Endometrium (tissue), 2 donors: ENCODE data around the gene STUB1.
"Not testable (repeated sequence)": the region's sequence is repeated elsewhere in the genome, so short reads cannot be mapped to it uniquely, and the experiment has no call there.

Experiments
- FAIRE-seq: peaks from 2 replicates; lab custom pipeline; 2012; peaks lifted over from hg19 to GRCh38; lab: Jason Lieb, UNC
- donor health status: control.
- donor health status: control.

Gene STUB1

GRCh38 chr16:678858-679813 is 1.1 kb upstream of the STUB1 start:
- FAIRE-seq, result no peak

GRCh38 chr16:680625-680945 is 375 bp downstream of the STUB1 start:
- FAIRE-seq, result no peak

- no peak for FAIRE-seq
Measured at GRCh38 chr16:680967-681745, 946 bp downstream of the STUB1 start.

- FAIRE-seq, result no peak
Measured at GRCh38 chr16:681746-682427, 1.7 kb downstream of the STUB1 start.

- FAIRE-seq, result no peak
Measured at GRCh38 chr16:682493-683395, 2.5 kb downstream of the STUB1 start.

- FAIRE-seq, result no peak
Measured at GRCh38 chr16:683396-684070, 3.3 kb downstream of the STUB1 start.

- FAIRE-seq, result no peak
Measured at GRCh38 chr16:684071-684794, 4.0 kb downstream of the STUB1 start, which contains the start of gene JMJD8. Gene JMJD8, minus strand, starts transcription at chr16:684334. Its CDS starts 15 bp downstream, at chr16:684319.

GRCh38 chr16:684961-685696 is 4.9 kb downstream of the STUB1 start:
- no peak for FAIRE-seq

- FAIRE-seq, result no peak
Measured at GRCh38 chr16:685967-686366, 5.8 kb downstream of the STUB1 start.

GRCh38 chr16:686459-687260 is 6.5 kb downstream of the STUB1 start:
- FAIRE-seq, result no peak

- no peak for FAIRE-seq
Measured at GRCh38 chr16:687499-687898, 7.3 kb downstream of the STUB1 start.

- FAIRE-seq, result no peak
Measured at GRCh38 chr16:689175-689897, 9.1 kb downstream of the STUB1 start.

- not testable (repeated sequence) for FAIRE-seq
Measured at GRCh38 chr16:691242-691641, 11.0 kb downstream of the STUB1 start.

- no peak for FAIRE-seq
Measured at GRCh38 chr16:692356-693108, 12.3 kb downstream of the STUB1 start.

GRCh38 chr16:693364-693763 is 13.2 kb downstream of the STUB1 start:
- no peak for FAIRE-seq

GRCh38 chr16:693766-694165 is 13.6 kb downstream of the STUB1 start:
- FAIRE-seq, result no peak

- no peak for FAIRE-seq
Measured at GRCh38 chr16:694187-694862, 14.1 kb downstream of the STUB1 start.
